DOHH2 (cell line): ENCODE measurements around the gene NCDN.

ENCODE experiments used
- EZH2phosphoT487 ChIP-seq: fragments of 200-600 bp; sonication (generic); IDR thresholded peaks from 2 replicates; pipeline ENCODE4 v1.6.1; 2017; ENCODE audit warnings: borderline replicate concordance, mild to moderate bottlenecking, antibody characterized with exemption, low read length, moderate library complexity, mixed read lengths
- TF ChIP-seq, protein P1 (sequence below): fragments of 200-600 bp; sonication (generic); IDR thresholded peaks from one replicate; pipeline ENCODE4 v1.5.1; 2014; ENCODE audit warnings: antibody characterized with exemption, mild to moderate bottlenecking, low read depth, low read length; ENCODE audit not compliant: poor library complexity, severe bottlenecking

DNA sequence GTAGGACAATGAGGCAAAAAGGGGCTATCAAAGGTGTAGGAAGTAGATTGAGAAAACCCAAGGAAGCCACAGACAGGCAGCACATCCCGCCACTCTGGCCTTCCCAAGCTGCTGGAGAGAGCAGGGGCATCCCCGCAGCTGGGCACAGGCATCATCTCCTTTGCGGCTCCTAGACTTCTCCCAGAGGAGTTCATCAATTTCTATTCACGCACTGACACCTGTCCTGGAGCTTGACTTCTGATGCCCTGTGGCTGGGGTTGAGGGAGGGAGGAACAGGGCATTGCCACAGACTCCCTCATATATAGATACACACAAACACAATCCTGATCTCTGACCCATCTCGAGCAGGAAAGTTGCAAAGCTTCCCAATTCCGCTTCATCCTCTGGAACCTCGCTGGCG is 13.7 kb downstream of the NCDN start:
- TF ChIP-seq, protein P1, sequence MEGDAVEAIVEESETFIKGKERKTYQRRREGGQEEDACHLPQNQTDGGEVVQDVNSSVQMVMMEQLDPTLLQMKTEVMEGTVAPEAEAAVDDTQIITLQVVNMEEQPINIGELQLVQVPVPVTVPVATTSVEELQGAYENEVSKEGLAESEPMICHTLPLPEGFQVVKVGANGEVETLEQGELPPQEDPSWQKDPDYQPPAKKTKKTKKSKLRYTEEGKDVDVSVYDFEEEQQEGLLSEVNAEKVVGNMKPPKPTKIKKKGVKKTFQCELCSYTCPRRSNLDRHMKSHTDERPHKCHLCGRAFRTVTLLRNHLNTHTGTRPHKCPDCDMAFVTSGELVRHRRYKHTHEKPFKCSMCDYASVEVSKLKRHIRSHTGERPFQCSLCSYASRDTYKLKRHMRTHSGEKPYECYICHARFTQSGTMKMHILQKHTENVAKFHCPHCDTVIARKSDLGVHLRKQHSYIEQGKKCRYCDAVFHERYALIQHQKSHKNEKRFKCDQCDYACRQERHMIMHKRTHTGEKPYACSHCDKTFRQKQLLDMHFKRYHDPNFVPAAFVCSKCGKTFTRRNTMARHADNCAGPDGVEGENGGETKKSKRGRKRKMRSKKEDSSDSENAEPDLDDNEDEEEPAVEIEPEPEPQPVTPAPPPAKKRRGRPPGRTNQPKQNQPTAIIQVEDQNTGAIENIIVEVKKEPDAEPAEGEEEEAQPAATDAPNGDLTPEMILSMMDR: no peak
- TF ChIP-seq EZH2phosphoT487: no peak
